AG04450 (cell line): ENCODE results near the gene HIVEP3. TPM values are rescaled to one million over a fixed set of nuclear protein-coding genes. Genes with fewer than 3 reads are reported as not detected.

Experiments used
- CTCF ChIA-PET: fragments of 300-600, 350-600 bp; formaldehyde crosslinking; extraction: SDS; loops from one replicate; lab custom pipeline; 2022; ENCODE audit warnings: antibody characterized with exemption, inconsistent platforms; lab: Charles Lee
- POLR2A ChIA-PET: fragments of 350-600 bp; formaldehyde crosslinking; extraction: SDS; loops from one replicate; lab custom pipeline; 2021; ENCODE audit warnings: antibody characterized with exemption, inconsistent platforms; lab: Yijun Ruan, JAX
- DNase-seq: peaks from one replicate; pipeline ENCODE4 v3.0.0-alpha.2; 2011; ENCODE audit warnings: low read depth, low spot score
- H3K27ac ChIP-seq: one replicate; pipeline ENCODE4 v1.5.1; 2012; ENCODE audit warnings: low read depth, low read length, control low read depth
- H3K27me3 ChIP-seq: one replicate; pipeline ENCODE4 v1.6.0; 2012; ENCODE audit warnings: low read length; ENCODE audit not compliant: control insufficient read depth, insufficient read depth
- H3K4me3 ChIP-seq: 2 replicates; pipeline ENCODE4 v1.5.1; 2011; ENCODE audit warnings: mild to moderate bottlenecking, low read depth, low read length, control low read depth
- H3K9me3 ChIP-seq: 2 replicates; pipeline ENCODE4 v1.5.1; 2012; ENCODE audit warnings: low read length; ENCODE audit not compliant: control insufficient read depth, insufficient read depth
- polyA minus RNA-seq: library from RNA; depleted of rRNA, polyadenylated mRNA; stranded (reverse); fragments of >200 nt; gene quantifications from 2 replicates; pipeline ENCODE4 v1.2.3, GENCODE V29; 2011; rRNA and poly(A)+ RNA removed
- polyA plus RNA-seq: library from polyadenylated mRNA; depleted of rRNA; stranded (reverse); fragments of >200 nt; gene quantifications from 2 replicates; pipeline ENCODE4 v1.2.3, GENCODE V29; 2011; rRNA removed
- TF ChIP-seq, protein P1 (sequence below): IDR thresholded peaks from 2 replicates; pipeline ENCODE4 v1.5.1; 2011; ENCODE audit warnings: low read depth, low read length, control low read depth, inconsistent platforms

HIVEP3 gene
- polyA plus RNA-seq, result 4.8 and 5.0 TPM in 2 replicates
- 3.5 and 3.6 TPM in 2 replicates for polyA minus RNA-seq

DNA sequence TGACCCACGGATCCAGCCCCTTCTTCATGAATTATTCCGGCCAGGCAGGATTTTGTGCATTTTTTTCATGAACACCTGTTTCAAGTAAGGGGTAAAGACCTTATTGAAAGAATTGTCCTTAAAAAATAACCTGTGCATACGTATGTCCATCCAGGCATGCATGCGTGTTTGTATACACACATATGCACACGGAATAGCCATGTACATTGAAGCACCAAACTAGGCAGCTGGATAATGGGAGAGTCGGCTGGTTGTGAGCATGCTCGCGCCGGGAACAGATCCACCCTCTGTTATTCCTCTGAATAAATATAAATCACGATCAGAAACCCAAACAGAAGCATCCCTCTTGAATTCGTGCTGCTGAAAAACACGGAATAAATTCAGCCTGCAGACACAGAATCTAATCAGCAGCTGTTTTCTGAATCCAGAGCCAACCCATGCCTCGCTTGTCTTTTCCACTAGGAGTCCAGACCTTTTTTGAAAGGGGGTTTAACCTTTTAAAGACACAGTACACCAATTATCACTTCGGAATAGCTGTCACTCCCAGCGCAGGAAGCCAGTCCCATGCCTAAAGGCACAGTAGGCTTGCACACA lies at the start of gene HIVEP3:
HIVEP3 (minus strand) TSS at position 473 of the 594 bp plus-strand sequence.
- POLR2A ChIA-PET, result interaction anchor here (0.6 to 1.3 kb wide), 2 partner anchors 25 to 36 kb away, joined by 5 read pairs; no protein-coding TSS in a partner anchor
- H3K27ac ChIP-seq, result no peak within 1 kb of the TSS
- H3K4me3 ChIP-seq, result peak within 1 kb of the TSS; percentile 63
- DNase-seq, result no peak
- CTCF ChIA-PET, result interaction anchor here (0.5 to 2.2 kb wide), 3 partner anchors 12 to 346 kb away, joined by 3 to 5 read pairs (median 3); no protein-coding TSS in a partner anchor
- no peaks in the 10 kb centered on the region for H3K9me3 ChIP-seq
- TF ChIP-seq, protein P1, sequence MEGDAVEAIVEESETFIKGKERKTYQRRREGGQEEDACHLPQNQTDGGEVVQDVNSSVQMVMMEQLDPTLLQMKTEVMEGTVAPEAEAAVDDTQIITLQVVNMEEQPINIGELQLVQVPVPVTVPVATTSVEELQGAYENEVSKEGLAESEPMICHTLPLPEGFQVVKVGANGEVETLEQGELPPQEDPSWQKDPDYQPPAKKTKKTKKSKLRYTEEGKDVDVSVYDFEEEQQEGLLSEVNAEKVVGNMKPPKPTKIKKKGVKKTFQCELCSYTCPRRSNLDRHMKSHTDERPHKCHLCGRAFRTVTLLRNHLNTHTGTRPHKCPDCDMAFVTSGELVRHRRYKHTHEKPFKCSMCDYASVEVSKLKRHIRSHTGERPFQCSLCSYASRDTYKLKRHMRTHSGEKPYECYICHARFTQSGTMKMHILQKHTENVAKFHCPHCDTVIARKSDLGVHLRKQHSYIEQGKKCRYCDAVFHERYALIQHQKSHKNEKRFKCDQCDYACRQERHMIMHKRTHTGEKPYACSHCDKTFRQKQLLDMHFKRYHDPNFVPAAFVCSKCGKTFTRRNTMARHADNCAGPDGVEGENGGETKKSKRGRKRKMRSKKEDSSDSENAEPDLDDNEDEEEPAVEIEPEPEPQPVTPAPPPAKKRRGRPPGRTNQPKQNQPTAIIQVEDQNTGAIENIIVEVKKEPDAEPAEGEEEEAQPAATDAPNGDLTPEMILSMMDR, result peak; percentile 48
- H3K27me3 ChIP-seq, result no peaks in the 10 kb centered on the region

DNA sequence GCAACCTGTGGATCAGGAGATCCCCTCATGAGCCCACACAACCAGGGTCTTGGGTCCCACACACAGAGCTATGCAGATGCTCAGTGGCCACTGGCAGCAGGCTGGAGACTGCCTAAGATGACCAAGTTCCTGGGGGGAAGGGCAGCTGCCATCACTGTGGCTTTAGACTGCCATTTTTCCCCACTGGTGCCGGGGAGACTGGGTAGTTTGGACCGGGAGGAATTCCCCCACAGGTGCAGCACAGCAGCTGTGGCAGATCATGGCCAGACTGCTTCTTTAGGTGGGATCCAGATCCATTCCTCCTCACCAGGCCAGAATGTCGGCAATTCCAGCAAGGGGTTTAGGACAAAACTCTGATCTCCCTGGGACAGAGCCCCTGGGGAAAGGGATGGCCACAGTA lies 45.7 kb upstream of the HIVEP3 start:
- no peak overlapping the region for H3K4me3 ChIP-seq
- H3K27me3 ChIP-seq, result no peaks in the 10 kb centered on the region
- TF ChIP-seq, protein P1, result no peak
- DNase-seq, result no peak
- H3K27ac ChIP-seq, result no peak overlapping the region
- CTCF ChIA-PET, result interaction anchor here (0.9 kb wide), 1 partner anchor 10 kb away, joined by 3 read pairs; no protein-coding TSS in a partner anchor
- no peaks in the 10 kb centered on the region for H3K9me3 ChIP-seq
- POLR2A ChIA-PET, result no interaction called here

DNA sequence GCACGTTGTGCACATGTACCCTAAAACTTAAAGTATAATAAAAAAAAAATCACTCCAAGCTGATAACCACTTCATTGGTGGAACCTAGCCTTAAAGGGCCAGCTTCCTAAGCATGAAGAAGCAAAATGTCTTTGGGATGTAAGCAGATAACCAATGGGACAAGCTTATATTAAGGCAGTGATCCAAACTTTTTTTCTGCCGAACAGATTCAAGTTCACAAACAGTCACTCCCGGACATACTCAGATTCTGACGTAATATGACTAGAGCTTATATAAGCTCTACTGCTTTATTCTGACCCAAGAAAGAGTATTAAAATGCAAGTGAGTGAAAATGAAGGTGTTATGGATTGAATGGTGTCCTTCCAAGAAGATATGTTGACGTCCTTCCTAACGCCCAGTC lies 44.9 kb upstream of the HIVEP3 start:
- no peak for DNase-seq
- H3K4me3 ChIP-seq, result no peak overlapping the region
- H3K9me3 ChIP-seq, result no peaks in the 10 kb centered on the region
- POLR2A ChIA-PET, result no interaction called here
- no peak overlapping the region for H3K27ac ChIP-seq
- TF ChIP-seq, protein P1, result no peak
- no peaks in the 10 kb centered on the region for H3K27me3 ChIP-seq
- CTCF ChIA-PET, result interaction anchor here (0.9 kb wide), 1 partner anchor 9 kb away, joined by 3 read pairs; no protein-coding TSS in a partner anchor

DNA sequence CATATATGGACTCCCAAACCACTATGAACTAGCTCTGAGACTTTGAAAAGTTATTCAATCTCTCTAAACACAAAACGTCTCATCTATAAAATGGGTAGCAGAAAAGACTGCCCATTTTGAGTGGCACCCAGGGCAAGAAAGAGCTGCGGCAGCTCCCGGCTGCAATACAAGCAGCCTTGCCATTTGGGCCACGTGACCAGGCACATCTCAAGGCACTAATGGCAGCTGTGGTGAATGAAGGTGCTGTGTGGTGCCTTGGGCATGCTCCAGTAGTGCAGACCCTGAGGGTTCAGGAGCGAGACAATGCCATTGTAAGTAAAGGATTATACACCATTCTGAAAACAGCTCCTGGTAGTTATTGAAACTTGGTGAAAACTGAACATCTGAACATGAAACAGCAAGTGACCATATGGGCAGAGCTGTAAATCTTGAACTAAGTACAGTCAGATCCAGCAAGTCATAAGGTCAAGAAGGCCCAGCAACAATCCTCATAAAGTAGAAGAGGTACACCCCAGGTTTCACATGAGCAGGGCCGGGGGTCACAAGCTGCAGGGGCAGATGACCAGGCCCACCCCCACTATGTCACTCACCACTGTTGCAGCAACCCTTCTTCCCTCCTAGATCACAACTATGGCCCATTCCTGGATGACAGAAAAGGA lies 39.4 kb upstream of the HIVEP3 start:
- H3K27me3 ChIP-seq, result no peaks in the 10 kb centered on the region
- CTCF ChIA-PET, result interaction anchor here (1.4 kb wide), 1 partner anchor 20 kb away, joined by 3 read pairs; no protein-coding TSS in a partner anchor
- no peaks in the 10 kb centered on the region for H3K9me3 ChIP-seq
- H3K4me3 ChIP-seq, result no peak overlapping the region
- DNase-seq, result no peak
- TF ChIP-seq, protein P1, result no peak
- POLR2A ChIA-PET, result no interaction called here
- H3K27ac ChIP-seq, result no peak overlapping the region

DNA sequence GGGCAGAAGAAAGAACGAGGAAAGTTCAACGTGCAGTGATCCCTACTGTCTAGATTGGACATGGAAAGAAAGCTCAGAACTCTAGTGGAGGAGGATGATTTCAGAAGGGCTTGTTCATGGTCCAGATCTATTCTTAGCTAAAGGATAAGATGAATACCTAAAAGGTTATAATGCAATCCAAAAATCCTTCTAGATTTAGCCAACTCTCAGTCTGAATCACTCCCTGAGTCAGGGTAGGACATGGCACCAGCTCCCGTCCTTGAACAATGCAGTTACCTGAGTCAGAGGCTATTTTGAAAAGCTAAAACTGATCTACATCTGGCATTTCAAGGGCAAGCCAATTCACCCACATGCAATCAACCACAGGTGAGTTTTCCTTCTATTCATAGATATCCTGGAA lies 38.8 kb upstream of the HIVEP3 start:
- ChIA-PET CTCF (interaction anchor here (1.4 kb wide), 1 partner anchor 21 kb away, joined by 3 read pairs; no protein-coding TSS in a partner anchor), POLR2A (no interaction called here)
- H3K4me3 ChIP-seq, result no peak overlapping the region
- no peaks in the 10 kb centered on the region for H3K27me3 ChIP-seq
- H3K27ac ChIP-seq, result no peak overlapping the region
- no peak for DNase-seq
- TF ChIP-seq, protein P1, result no peak
- H3K9me3 ChIP-seq, result no peaks in the 10 kb centered on the region
